Retinal pigment epithelial cell (primary cell): ENCODE measurements around the gene PPP2R2B.

Experiments used
- DNase-seq: peaks from one replicate; pipeline ENCODE4 v3.0.0-alpha.2; 2010; ENCODE audit warnings: low read depth
- H3K4me3 ChIP-seq: 2 replicates; pipeline ENCODE4 v1.5.1; 2011; ENCODE audit warnings: mild to moderate bottlenecking, low read length, control low read depth, moderate library complexity
- CTCF ChIP-seq: conservative IDR thresholded peaks from 2 replicates; pipeline ENCODE4 v1.5.1; 2011; ENCODE audit warnings: low read depth, low read length, control low read depth, inconsistent platforms

PPP2R2B gene

GRCh38 chr5:146595088-146595487, 283.5 kb downstream of the PPP2R2B start:
- TF ChIP-seq CTCF, result no peak
- DNase-seq, result no peak
- no peak overlapping the region for H3K4me3 ChIP-seq

- DNase-seq, result no peak
- H3K4me3 ChIP-seq, result no peak overlapping the region
- TF ChIP-seq CTCF, result no peak
These were observed 286.2 kb downstream of the PPP2R2B start for GRCh38 chr5:146592352-146592751.

- H3K4me3 ChIP-seq, result no peak overlapping the region
- no peak for DNase-seq
- no peak for TF ChIP-seq CTCF
These were observed 289.6 kb downstream of the PPP2R2B start for GRCh38 chr5:146589028-146589345.

- no peak for DNase-seq
- no peak overlapping the region for H3K4me3 ChIP-seq
- no peak for TF ChIP-seq CTCF
These were observed 290.1 kb downstream of the PPP2R2B start for GRCh38 chr5:146588331-146589027.

GRCh38 chr5:146586752-146587151, 291.8 kb downstream of the PPP2R2B start:
- no peak for TF ChIP-seq CTCF
- DNase-seq, result no peak
- H3K4me3 ChIP-seq, result no peak overlapping the region

- DNase-seq, result no peak
- no peak overlapping the region for H3K4me3 ChIP-seq
- no peak for TF ChIP-seq CTCF
These were observed 293.8 kb downstream of the PPP2R2B start for GRCh38 chr5:146584750-146585149.

GRCh38 chr5:146582051-146582596, 296.4 kb downstream of the PPP2R2B start:
- no peak for DNase-seq
- TF ChIP-seq CTCF, result no peak
- no peak overlapping the region for H3K4me3 ChIP-seq
